ENCODE data around the gene LRRC23.
A peak's percentile ranks its signal among the peaks of the same experiment; 100 is the strongest.
"Not testable (repeated sequence)": the region's sequence is repeated elsewhere in the genome, so short reads cannot be mapped to it uniquely, and the experiment has no call there.

Gene LRRC23

GRCh38 chr12:6865307-6865706 lies 39.3 kb upstream of the LRRC23 start:
- not testable (repeated sequence) for H2BK12ac ChIP-seq (ENCODE audit: low read length); H3K4ac ChIP-seq (ENCODE audit: low read depth, low read length)

GRCh38 chr12:6866163-6866919 lies 38.3 kb upstream of the LRRC23 start:
- Histone ChIP-seq H3K9me3 (ENCODE audit: insufficient read depth, low read depth, low read length) (peaks cover 3% of the 10 kb centered on the region), H3K9ac (ENCODE audit: low read length) (no peak overlapping the region), H3K4me3 (ENCODE audit: low read depth, low read length) (peak overlapping the region; percentile 13), H4K12ac (ENCODE audit: low read depth, low read length) (peak overlapping the region; percentile 5), H3K14ac (ENCODE audit: low read length) (peak overlapping the region; percentile 50), H3K27me3 (ENCODE audit: insufficient read depth, low read length) (no peaks in the 10 kb centered on the region), H2AK5ac (ENCODE audit: low read length) (peak overlapping the region; percentile 23), H3K23ac (ENCODE audit: low read length) (no peak overlapping the region), H3K4me2 (ENCODE audit: low read length) (peak overlapping the region; percentile 88), H3K36me3 (ENCODE audit: control insufficient read depth in 1 of 2, insufficient read depth in 2 of 2, low read length in 2 of 2) (peaks cover 62 to 69% of the 10 kb centered on the region in 2 experiments), H2BK12ac (ENCODE audit: low read length) (no peak overlapping the region), H3K18ac (ENCODE audit: low read length) (peak overlapping the region; percentile 12), H2BK120ac (ENCODE audit: insufficient read depth, low read length, poor library complexity) (no peak overlapping the region), H2BK5ac (ENCODE audit: low read depth, low read length, poor library complexity) (no peak overlapping the region), H4K8ac (ENCODE audit: low read depth, low read length) (peak overlapping the region; percentile 76), H2AFZ (ENCODE audit: insufficient read depth, low read length, poor library complexity) (peak overlapping the region; percentile 12), H3K79me1 (ENCODE audit: low read length) (peaks cover 9% of the 10 kb centered on the region), H3K27ac (ENCODE audit: low read depth, low read length) (no peak overlapping the region), H3K4ac (ENCODE audit: low read depth, low read length) (no peak overlapping the region), H3K4me1 (ENCODE audit: control insufficient read depth in 1 of 2, insufficient read depth in 2 of 2, low read length in 2 of 2) (peaks cover 11 to 14% of the 10 kb centered on the region in 2 experiments), H3K79me2 (ENCODE audit: control insufficient read depth, insufficient read depth, low read length, poor library complexity) (peaks cover 12% of the 10 kb centered on the region), H4K91ac (ENCODE audit: low read depth, low read length) (no peak overlapping the region)
- WGBS (ENCODE audit: extremely low coverage, insufficient coverage, insufficient read length) = no CpG with 5 or more reads among the region's 19 CpGs
- DNase-seq = no peak

More at GRCh38 chr12:6865307-6865706, 39.3 kb upstream of the LRRC23 start:
- not testable (repeated sequence) for H2BK5ac ChIP-seq (ENCODE audit: low read depth, low read length, poor library complexity); H3K4me3 ChIP-seq (ENCODE audit: low read depth, low read length); H3K27me3 ChIP-seq (ENCODE audit: insufficient read depth, low read length); H3K9me3 ChIP-seq (ENCODE audit: insufficient read depth, low read depth, low read length); H2AFZ ChIP-seq (ENCODE audit: insufficient read depth, low read length, poor library complexity); H2BK120ac ChIP-seq (ENCODE audit: insufficient read depth, low read length, poor library complexity); H3K18ac ChIP-seq (ENCODE audit: low read length); H2AK5ac ChIP-seq (ENCODE audit: low read length); H3K79me1 ChIP-seq (ENCODE audit: low read length); H3K27ac ChIP-seq (ENCODE audit: low read depth, low read length); H4K91ac ChIP-seq (ENCODE audit: low read depth, low read length); DNase-seq; H4K12ac ChIP-seq (ENCODE audit: low read depth, low read length); H3K9ac ChIP-seq (ENCODE audit: low read length); H3K4me2 ChIP-seq (ENCODE audit: low read length); H3K14ac ChIP-seq (ENCODE audit: low read length); H4K8ac ChIP-seq (ENCODE audit: low read depth, low read length); H3K23ac ChIP-seq (ENCODE audit: low read length)
- Histone ChIP-seq H3K36me3 (ENCODE audit: control insufficient read depth in 1 of 2, insufficient read depth in 2 of 2, low read length in 2 of 2) (peaks cover 63 to 69% of the 10 kb centered on the region in 2 experiments), H3K4me1 (ENCODE audit: control insufficient read depth in 1 of 2, insufficient read depth in 2 of 2, low read length in 2 of 2) (peaks cover 11% of the 10 kb centered on the region in 2 experiments), H3K79me2 (ENCODE audit: control insufficient read depth, insufficient read depth, low read length, poor library complexity) (peaks cover 12% of the 10 kb centered on the region)
- no CpG with 5 or more reads among the region's 5 CpGs for WGBS (ENCODE audit: extremely low coverage, insufficient coverage, insufficient read length)

- DNase-seq = no peak
- Histone ChIP-seq H3K36me3 (ENCODE audit: control insufficient read depth in 1 of 2, insufficient read depth in 2 of 2, low read length in 2 of 2) (peaks cover 59 to 65% of the 10 kb centered on the region in 2 experiments), H4K8ac (ENCODE audit: low read depth, low read length) (peak overlapping the region; percentile 76), H2AK5ac (ENCODE audit: low read length) (peak overlapping the region; percentile 23), H3K79me2 (ENCODE audit: control insufficient read depth, insufficient read depth, low read length, poor library complexity) (peaks cover 12% of the 10 kb centered on the region), H3K27ac (ENCODE audit: low read depth, low read length) (no peak overlapping the region), H3K4me1 (ENCODE audit: control insufficient read depth in 1 of 2, insufficient read depth in 2 of 2, low read length in 2 of 2) (peaks cover 14 to 21% of the 10 kb centered on the region in 2 experiments), H3K9ac (ENCODE audit: low read length) (peak overlapping the region; percentile 17), H2BK120ac (ENCODE audit: insufficient read depth, low read length, poor library complexity) (no peak overlapping the region), H3K4ac (ENCODE audit: low read depth, low read length) (no peak overlapping the region), H2BK12ac (ENCODE audit: low read length) (no peak overlapping the region), H4K12ac (ENCODE audit: low read depth, low read length) (peak overlapping the region; percentile 5), H3K23ac (ENCODE audit: low read length) (no peak overlapping the region), H3K4me3 (ENCODE audit: low read depth, low read length) (peak overlapping the region; percentile 59), H4K91ac (ENCODE audit: low read depth, low read length) (no peak overlapping the region), H3K14ac (ENCODE audit: low read length) (peak overlapping the region; percentile 50), H3K9me3 (ENCODE audit: insufficient read depth, low read depth, low read length) (peaks cover 3% of the 10 kb centered on the region), H3K27me3 (ENCODE audit: insufficient read depth, low read length) (no peaks in the 10 kb centered on the region), H3K4me2 (ENCODE audit: low read length) (peak overlapping the region; percentile 88), H2BK5ac (ENCODE audit: low read depth, low read length, poor library complexity) (no peak overlapping the region), H3K18ac (ENCODE audit: low read length) (peak overlapping the region; percentile 12), H3K79me1 (ENCODE audit: low read length) (peaks cover 9% of the 10 kb centered on the region), H2AFZ (ENCODE audit: insufficient read depth, low read length, poor library complexity) (peak overlapping the region; percentile 12)
- WGBS (ENCODE audit: extremely low coverage, insufficient coverage, insufficient read length) = no CpG with 5 or more reads among the region's 33 CpGs
Observed at GRCh38 chr12:6866920-6867412, 37.7 kb upstream of the LRRC23 start.

GRCh38 chr12:6867413-6868210 lies 37.0 kb upstream of the LRRC23 start, which contains the start of gene TPI1:
Gene TPI1, plus strand, starts transcription at chr12:6867531. Its CDS starts 36 bp downstream, at chr12:6867567.
- H2AK5ac ChIP-seq (ENCODE audit: low read length) = peak within 1 kb of the TSS; percentile 88
- peak within 1 kb of the TSS; percentile 61 for H4K12ac ChIP-seq (ENCODE audit: low read depth, low read length)
- peaks cover 55 to 60% of the 10 kb centered on the region in 2 experiments for H3K36me3 ChIP-seq (ENCODE audit: control insufficient read depth in 1 of 2, insufficient read depth in 2 of 2, low read length in 2 of 2)
- peak within 1 kb of the TSS; percentile 63 for H2BK5ac ChIP-seq (ENCODE audit: low read depth, low read length, poor library complexity)
- H3K4ac ChIP-seq (ENCODE audit: low read depth, low read length) = peak within 1 kb of the TSS; percentile 93
- H2BK120ac ChIP-seq (ENCODE audit: insufficient read depth, low read length, poor library complexity) = peak within 1 kb of the TSS; percentile 48
- H3K23ac ChIP-seq (ENCODE audit: low read length) = peak within 1 kb of the TSS; percentile 24
- H3K79me2 ChIP-seq (ENCODE audit: control insufficient read depth, insufficient read depth, low read length, poor library complexity) = peaks cover 16% of the 10 kb centered on the region
- peaks cover 17 to 23% of the 10 kb centered on the region in 2 experiments for H3K4me1 ChIP-seq (ENCODE audit: control insufficient read depth in 1 of 2, insufficient read depth in 2 of 2, low read length in 2 of 2)
- H3K79me1 ChIP-seq (ENCODE audit: low read length) = peaks cover 11% of the 10 kb centered on the region
- H3K4me3 ChIP-seq (ENCODE audit: low read depth, low read length) = peak within 1 kb of the TSS; percentile 97
- H3K18ac ChIP-seq (ENCODE audit: low read length) = peak within 1 kb of the TSS; percentile 99
- no CpG with 5 or more reads among the region's 86 CpGs for WGBS (ENCODE audit: extremely low coverage, insufficient coverage, insufficient read length)
- H2BK12ac ChIP-seq (ENCODE audit: low read length) = no peak within 1 kb of the TSS
- H4K91ac ChIP-seq (ENCODE audit: low read depth, low read length) = peak within 1 kb of the TSS; percentile 92
- DNase-seq = peak; percentile 65 to 84
- H3K9me3 ChIP-seq (ENCODE audit: insufficient read depth, low read depth, low read length) = peaks cover 3% of the 10 kb centered on the region
- H2AFZ ChIP-seq (ENCODE audit: insufficient read depth, low read length, poor library complexity) = peak within 1 kb of the TSS; percentile 20
- H3K27ac ChIP-seq (ENCODE audit: low read depth, low read length) = peak within 1 kb of the TSS; percentile 50
- peak within 1 kb of the TSS; percentile 83 for H3K9ac ChIP-seq (ENCODE audit: low read length)
- no peaks in the 10 kb centered on the region for H3K27me3 ChIP-seq (ENCODE audit: insufficient read depth, low read length)
- peak within 1 kb of the TSS; percentile 99 for H3K14ac ChIP-seq (ENCODE audit: low read length)
- peak within 1 kb of the TSS; percentile 89 for H3K4me2 ChIP-seq (ENCODE audit: low read length)
- peak within 1 kb of the TSS; percentile 80 for H4K8ac ChIP-seq (ENCODE audit: low read depth, low read length)

Measured in trophoblast cell (in vitro differentiated cells and primary cell).